Pulmonary artery endothelial cell (primary cell): ENCODE results near the gene CLNK. TPM values are rescaled to one million over a fixed set of nuclear protein-coding genes. Genes with fewer than 3 reads are reported as not detected.

Source experiments
- DNase-seq: peaks from one replicate; pipeline ENCODE4 v3.0.0-alpha.2; 2011; ENCODE audit warnings: low read depth, low spot score
- total RNA-seq: library from RNA; depleted of rRNA; stranded (reverse); fragments of >200 nt; gene quantifications from 2 replicates; pipeline ENCODE4 v1.2.3, GENCODE V29; 2014

CLNK gene
- total RNA-seq, 1 donor from 2014 or later: not detected

- no peak for DNase-seq
These were observed 226.4 kb downstream of the CLNK start for GRCh38 chr4:10458177-10458576.

- no peak for DNase-seq
These were observed 227.2 kb downstream of the CLNK start, which contains the start of gene ZNF518B for GRCh38 chr4:10457255-10457801. ZNF518B (minus strand) TSS chr4:10457426; CDS start chr4:10446328, 11,098 bp downstream.

- no peak for DNase-seq
These were observed 227.8 kb downstream of the CLNK start for GRCh38 chr4:10456595-10457254.

- DNase-seq: no peak
These were observed 228.3 kb downstream of the CLNK start for GRCh38 chr4:10456260-10456594.

DNA sequence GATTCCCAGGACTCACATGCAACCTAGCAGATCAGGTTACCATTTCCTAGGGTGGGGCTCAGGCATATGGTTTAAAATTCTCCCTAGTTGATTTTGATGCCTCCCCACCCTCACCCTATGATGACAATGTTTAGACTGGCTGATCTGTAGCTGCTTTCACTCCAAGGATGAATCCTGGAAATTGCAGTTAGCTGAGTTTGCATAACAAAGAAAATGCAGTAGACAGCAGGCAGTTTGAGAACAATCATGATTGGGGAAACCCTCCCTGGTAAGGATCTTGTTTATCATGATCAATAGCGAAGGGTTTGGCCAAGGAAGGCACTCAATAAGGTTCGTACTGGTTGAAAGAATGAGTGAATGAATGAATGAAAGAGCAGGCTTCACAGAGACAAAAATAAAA, 229.4 kb downstream of the CLNK start:
- no peak for DNase-seq

DNA sequence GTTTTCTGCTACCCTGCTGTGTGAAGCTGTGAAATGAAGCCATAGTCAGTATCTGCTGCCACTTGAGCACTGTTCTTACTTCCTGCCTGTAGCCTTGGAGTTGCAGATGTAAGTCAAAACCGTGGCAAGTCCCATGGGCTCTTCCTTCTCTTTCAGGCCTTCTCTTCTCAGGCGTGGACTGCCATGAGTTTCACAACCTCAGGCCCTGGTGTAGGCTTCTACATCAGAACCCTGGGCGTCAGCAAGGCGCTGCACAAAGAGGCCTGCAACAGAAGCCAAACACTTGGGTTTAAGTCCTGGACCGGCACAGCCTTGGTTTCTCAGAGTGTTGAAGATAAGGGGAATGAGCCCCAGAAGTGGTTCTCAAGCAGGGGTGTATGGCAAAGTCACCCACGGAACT, 229.8 kb downstream of the CLNK start:
- DNase-seq: no peak

DNA sequence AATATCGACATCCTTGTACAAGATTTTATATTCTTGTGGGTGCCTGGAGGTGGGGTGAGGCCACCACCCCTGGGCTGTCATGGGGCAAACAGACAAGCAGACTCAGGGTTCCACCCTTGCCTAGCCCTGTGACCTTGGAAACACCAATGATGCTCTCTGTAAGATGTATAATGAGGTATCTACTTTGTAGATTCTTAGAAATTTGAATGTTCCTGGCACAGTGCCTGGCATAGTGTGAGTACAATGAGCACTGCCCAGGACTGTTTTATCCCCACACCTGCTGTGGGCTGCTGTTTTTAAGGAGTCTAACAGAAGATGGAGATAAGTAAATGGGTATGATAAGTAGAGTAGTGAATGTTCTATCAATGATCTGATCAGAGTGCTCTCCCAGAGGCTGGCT, 230.4 kb downstream of the CLNK start:
- DNase-seq: no peak

GRCh38 chr4:10448991-10449390, 235.6 kb downstream of the CLNK start:
- DNase-seq: no peak

DNA sequence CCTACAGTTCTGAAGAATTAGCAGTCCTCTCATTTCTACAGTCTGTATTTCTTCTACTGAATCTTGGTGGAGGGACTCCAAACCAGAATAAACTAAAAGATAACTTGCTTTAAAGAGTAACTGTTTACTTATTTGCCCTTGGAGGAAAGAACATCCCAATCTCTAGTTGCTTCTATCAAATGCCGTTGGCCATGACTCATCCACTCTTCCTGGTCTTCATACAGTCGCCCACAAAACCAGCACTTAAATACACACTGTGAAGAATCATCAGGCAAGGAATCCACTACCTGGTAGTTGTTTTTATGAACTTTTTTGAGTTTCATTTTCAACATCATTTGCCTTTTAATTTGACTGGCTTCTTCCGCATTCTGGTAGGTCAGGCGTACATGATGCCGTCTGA, 241.6 kb downstream of the CLNK start:
- DNase-seq: no peak

DNA sequence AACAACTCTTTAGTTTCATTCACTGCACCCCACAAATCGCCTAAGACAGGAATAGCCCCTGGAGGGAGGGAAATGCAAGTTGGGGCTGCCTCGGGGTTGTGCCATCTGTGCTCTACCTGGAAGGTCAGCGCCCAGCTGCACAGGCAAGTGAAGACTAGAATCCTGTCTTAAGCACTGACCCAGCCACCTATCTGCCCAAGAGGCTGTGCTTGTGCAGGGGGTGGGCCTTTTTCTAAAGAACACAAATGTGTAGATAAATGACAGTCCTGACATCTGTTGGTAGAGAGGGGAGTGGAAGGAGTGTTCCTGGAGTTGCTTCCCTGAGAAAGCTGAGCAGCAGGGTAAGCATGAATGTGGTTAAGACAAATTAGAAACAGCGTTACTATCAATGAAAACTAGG, 243.1 kb downstream of the CLNK start:
- DNase-seq: no peak

DNA sequence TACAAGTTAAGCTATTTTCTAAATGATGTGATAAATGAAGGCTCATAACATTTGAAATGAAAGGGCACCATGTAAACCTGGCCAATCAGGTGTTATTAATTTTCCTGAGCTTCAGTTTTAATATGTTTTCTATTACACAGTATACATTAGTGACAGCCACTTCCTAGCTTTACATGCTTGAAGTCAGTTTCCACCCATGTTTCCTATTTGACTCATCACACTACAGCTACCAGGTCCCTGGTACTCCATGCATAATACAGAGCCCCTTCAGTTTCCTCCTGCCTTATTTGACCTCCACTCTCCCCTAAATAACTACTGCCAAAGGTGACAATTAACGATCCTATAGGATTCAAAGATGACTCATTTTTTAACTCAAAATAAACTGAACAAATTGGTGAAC, 245.6 kb downstream of the CLNK start:
- DNase-seq: no peak

DNA sequence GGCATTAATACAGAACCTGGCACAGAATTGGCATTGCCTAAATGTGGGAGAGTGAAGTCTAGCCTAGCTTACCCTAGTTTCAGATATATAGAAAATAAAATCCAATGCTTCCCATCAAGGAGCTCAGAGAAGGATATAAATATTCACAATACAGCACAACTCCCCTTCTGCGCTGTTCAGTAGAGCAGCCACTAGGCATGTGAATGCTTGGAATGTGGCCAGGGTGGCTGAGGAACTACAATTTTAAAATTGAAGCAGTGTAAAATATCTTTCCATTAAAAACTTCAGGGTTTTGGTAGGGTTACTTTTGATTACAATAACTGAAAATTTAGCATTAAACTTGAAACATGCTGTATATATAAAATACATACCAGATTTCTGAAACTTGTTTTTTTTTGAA, 246.8 kb downstream of the CLNK start:
- no peak for DNase-seq

Other genes starting within 250 kb of the CLNK start
- 39.6 and 51.5 TPM in 2 replicates for gene ZNF518B, start 227.3 kb downstream of the CLNK start, total RNA-seq